ENCODE results near the gene ZNF584.

Gene ZNF584

GRCh38 chr19:58385891-58386575 lies 22.4 kb upstream of the ZNF584 start:
- no peak for DNase-seq (ENCODE audit: low read depth)

GRCh38 chr19:58386576-58387337 lies 21.7 kb upstream of the ZNF584 start, which contains the start of gene RPS5:
Gene RPS5 (plus strand): TSS chr19:58387269. CDS start chr19:58388138, 869 bp downstream.
- DNase-seq (ENCODE audit: low read depth): peak; percentile 87

GRCh38 chr19:58387338-58388174 lies 20.9 kb upstream of the ZNF584 start:
- DNase-seq (ENCODE audit: low read depth): no peak

DNA sequence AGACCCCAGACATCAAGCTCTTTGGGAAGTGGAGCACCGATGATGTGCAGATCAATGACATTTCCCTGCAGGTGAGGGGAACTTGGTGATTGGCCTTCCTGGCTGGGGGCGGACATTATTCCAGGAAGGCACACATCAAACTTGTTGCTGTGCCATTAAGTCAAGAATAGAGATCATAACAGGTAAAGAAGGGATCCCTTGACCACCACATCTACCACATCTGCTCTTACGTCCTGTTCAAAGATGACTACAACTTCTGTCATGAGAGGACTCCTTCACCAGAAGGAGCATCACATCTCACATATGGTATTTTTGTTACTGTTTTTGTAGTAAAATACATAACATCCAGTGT lies 20.3 kb upstream of the ZNF584 start:
- DNase-seq (ENCODE audit: low read depth): no peak

- DNase-seq (ENCODE audit: low read depth): no peak
Measured at GRCh38 chr19:58392945-58393724, 15.3 kb upstream of the ZNF584 start.

- no peak for DNase-seq (ENCODE audit: low read depth)
Measured at GRCh38 chr19:58393725-58394033, 14.8 kb upstream of the ZNF584 start.

GRCh38 chr19:58394821-58395219 lies 13.6 kb upstream of the ZNF584 start:
- no peak for DNase-seq (ENCODE audit: low read depth)

GRCh38 chr19:58395220-58395978 lies 13.1 kb upstream of the ZNF584 start, which contains the start of gene RNF225:
Gene RNF225 (plus strand): TSS chr19:58395656. CDS start chr19:58396090, 434 bp downstream.
- no peak for DNase-seq (ENCODE audit: low read depth)

DNA sequence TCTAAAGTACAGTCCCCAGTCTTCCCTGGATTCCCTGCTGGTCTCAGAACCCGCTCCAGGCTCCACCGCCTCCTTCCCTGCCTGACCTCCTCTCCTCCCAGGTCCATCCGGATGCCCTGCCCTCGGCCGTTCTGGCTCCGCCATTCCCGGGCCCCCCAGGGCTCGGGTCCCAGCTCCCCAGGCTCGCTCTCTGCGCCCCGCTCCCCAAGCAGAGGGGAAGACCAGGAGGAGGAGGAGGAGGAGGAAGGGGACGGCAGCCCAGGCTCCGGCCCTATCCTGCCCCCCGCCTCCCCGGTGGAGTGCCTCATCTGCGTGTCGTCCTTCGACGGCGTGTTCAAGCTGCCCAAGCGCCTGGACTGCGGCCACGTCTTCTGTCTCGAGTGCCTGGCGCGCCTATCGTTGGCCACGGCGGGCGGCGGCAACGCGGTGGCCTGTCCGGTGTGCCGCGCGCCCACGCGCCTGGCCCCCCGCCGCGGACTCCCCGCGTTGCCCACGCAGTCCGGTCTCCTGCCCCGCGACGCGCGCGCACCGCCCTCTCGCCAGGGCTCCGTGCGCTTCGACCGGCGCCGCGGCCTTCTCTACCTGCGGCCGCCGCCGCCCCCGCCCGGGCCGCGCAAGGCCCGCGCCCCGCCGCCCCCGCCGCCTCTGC lies 12.3 kb upstream of the ZNF584 start:
- DNase-seq (ENCODE audit: low read depth): no peak

GRCh38 chr19:58396691-58397532 lies 11.5 kb upstream of the ZNF584 start:
- no peak for DNase-seq (ENCODE audit: low read depth)

DNA sequence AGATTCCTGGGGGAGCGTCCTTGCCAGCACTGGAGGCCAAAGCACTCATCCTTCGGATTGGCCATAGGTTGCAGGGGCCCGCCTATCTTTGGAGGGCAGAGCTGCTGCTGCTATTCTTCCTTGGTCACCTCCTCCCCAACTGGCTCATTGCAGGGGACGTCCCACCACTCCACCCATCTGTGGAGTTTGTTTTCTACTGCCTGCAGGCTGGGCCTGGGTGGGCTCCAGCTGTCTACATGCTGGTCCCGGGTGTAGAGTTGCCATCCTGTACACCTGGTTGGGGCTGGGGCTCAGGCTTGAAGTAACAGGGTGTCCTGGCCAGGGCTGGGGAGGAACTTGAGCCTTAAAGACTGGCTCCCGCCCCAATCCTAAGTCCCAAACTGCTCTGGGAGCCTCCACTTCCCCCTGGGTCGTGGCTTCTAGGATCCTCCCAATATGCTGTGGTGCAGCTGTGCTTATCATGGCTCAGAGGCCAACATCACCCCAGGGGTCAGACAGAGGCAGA lies 10.9 kb upstream of the ZNF584 start:
- DNase-seq (ENCODE audit: low read depth): no peak

GRCh38 chr19:58398087-58398486 lies 10.4 kb upstream of the ZNF584 start:
- no peak for DNase-seq (ENCODE audit: low read depth)

DNA sequence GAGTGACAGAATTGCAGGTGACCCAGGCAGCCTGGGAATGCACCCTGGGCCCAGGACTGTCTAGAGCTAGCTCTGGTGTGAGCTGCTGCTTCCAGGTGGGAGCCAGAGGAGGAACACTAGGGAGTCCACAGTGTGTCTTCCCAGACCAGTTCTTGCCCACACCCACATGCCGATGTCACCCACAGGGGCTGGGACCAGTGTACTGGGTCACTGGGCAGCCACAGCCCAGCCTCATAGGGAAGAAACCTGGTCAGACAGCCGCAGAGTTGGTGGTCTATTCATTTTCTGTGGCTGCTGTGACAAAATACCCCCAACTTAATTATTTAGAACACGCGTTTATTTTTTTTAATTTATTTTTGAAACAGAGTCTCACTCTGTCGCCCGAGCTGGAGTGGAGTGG lies 9.9 kb upstream of the ZNF584 start:
- DNase-seq (ENCODE audit: low read depth): no peak

DNA sequence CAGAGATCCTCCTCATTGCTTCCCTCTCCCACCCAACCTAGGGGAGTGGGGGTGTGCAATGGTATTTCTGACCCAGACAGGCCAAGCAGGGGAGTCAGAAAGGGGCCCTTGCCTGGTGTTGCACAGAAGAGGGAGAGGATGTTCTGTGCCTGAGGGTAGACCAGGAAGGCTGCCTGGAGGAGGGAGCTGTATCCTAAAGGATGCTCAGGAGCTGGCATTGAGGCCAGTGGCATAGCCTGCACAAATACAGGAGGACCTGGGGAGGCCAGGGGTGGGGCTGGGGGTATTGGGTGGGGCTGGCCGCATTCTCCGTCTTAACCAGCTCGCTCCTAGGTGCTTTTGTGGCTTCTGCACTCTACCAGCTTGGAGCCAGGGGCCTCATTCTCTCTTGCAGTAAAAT lies 8.5 kb upstream of the ZNF584 start:
- DNase-seq (ENCODE audit: low read depth): no peak

GRCh38 chr19:58400316-58400915 lies 8.0 kb upstream of the ZNF584 start:
- no peak for DNase-seq (ENCODE audit: low read depth)

- peak; percentile 90 for DNase-seq (ENCODE audit: low read depth)
Measured at GRCh38 chr19:58400916-58401839, 7.3 kb upstream of the ZNF584 start.

DNA sequence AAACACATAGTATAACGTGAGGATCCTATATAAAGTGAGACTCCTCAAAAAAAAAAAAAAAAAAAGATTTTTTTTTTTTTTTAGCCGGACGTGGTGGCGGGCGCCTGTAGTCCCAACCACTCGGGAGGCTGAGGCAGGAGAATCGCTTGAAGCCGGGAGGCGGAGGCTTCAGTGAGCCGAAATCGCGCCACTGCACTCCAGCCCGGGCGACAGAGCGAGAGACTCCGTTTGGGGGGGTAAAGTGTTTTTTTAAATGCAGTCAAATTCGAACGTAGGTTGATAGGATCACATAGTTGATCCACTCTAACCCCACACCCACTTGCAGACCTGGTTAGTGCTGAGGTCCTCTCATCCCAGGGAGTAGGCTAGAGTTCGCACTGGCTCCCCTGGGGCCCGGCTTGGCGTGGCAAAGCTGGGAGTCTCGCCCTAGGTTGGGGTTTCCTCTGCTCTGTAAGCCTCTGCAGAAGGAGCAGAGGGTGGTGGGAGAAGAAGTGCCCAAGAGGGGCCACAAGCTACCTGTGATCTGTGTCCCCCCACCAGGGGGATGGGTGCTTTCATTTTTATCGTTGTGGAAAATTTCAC lies 6.5 kb upstream of the ZNF584 start:
- no peak for DNase-seq (ENCODE audit: low read depth)

All from GM04503 (cell line).